IMR-90 (cell line): ENCODE measurements around the gene CHST2. TPM values are rescaled to one million over a fixed set of nuclear protein-coding genes. Genes with fewer than 3 reads are reported as not detected.

Experiments used
- ATAC-seq: fragments of 200-7000 bp; cut with Tn5 transposase; 2 replicates; pipeline ENCODE4 v1.9.1; 2020; ENCODE audit warnings: low read depth, mild to moderate bottlenecking, moderate library complexity
- BruUV-seq: library from RNA; stranded (reverse); fragments of 400-500 nt; replicated peaks from 2 replicates; lab custom pipeline; 2021; lab: Mats Ljungman, UMichigan
- CTCF ChIA-PET: fragments of 300-600 bp; formaldehyde crosslinking; extraction: SDS; loops from one replicate; lab custom pipeline; 2021; ENCODE audit warnings: antibody characterized with exemption; lab: Yijun Ruan, JAX
- POLR2A ChIA-PET: fragments of 300-600 bp; sonication (Branson Sonifier 250); formaldehyde crosslinking; loops from one replicate; lab custom pipeline; 2022; ENCODE audit warnings: antibody characterized with exemption; ENCODE audit not compliant: unreplicated experiment; lab: Charles Lee
- DNase-seq: peaks from one replicate; pipeline ENCODE4 v3.0.0; 2013
- H2AFZ ChIP-seq: replicated peaks from 2 replicates; pipeline ENCODE3; 2013; ENCODE audit warnings: low read length, mild to moderate bottlenecking; ENCODE audit not compliant: poor library complexity
- H2AK5ac ChIP-seq: 2 replicates; pipeline ENCODE4 v1.6.1; 2013; ENCODE audit warnings: low read depth, low read length, inconsistent platforms
- H2AK9ac ChIP-seq: replicated peaks from 2 replicates; pipeline ENCODE3; 2013; ENCODE audit warnings: mild to moderate bottlenecking, low read depth, low read length, moderate library complexity; ENCODE audit not compliant: poor library complexity
- H2BK120ac ChIP-seq: 2 replicates; pipeline ENCODE4 v1.6.1; 2013; ENCODE audit warnings: low read depth, low read length, inconsistent platforms
- H2BK15ac ChIP-seq: 3 replicates; pipeline ENCODE4 v1.6.1; 2013; ENCODE audit warnings: low read depth, low read length, inconsistent platforms
- H2BK20ac ChIP-seq: 2 replicates; pipeline ENCODE4 v1.6.1; 2013; ENCODE audit warnings: low read depth, mild to moderate bottlenecking, inconsistent platforms, low read length, moderate library complexity
- H2BK5ac ChIP-seq: 2 replicates; pipeline ENCODE4 v1.6.1; 2013; ENCODE audit warnings: mild to moderate bottlenecking, low read depth, low read length, inconsistent platforms; ENCODE audit not compliant: poor library complexity, severe bottlenecking
- H3K14ac ChIP-seq: replicated peaks from 2 replicates; pipeline ENCODE4 v1.6.1; 2013; ENCODE audit warnings: low read depth, low read length, inconsistent platforms
- H3K18ac ChIP-seq: 2 replicates; pipeline ENCODE4 v1.6.1; 2013; ENCODE audit warnings: low read depth, low read length, control low read depth
- H3K23ac ChIP-seq: 2 replicates; pipeline ENCODE4 v1.6.1; 2013; ENCODE audit warnings: low read depth, low read length, inconsistent platforms
- H3K27ac ChIP-seq: 2 replicates; pipeline ENCODE4 v1.5.1; 2013; ENCODE audit warnings: mild to moderate bottlenecking, control low read depth, low read length; ENCODE audit not compliant: insufficient read depth
- H3K27me3 ChIP-seq: 2 replicates; pipeline ENCODE4 v1.6.1; 2013; ENCODE audit warnings: low read length; ENCODE audit not compliant: control insufficient read depth, insufficient read depth
- H3K36me3 ChIP-seq: 2 replicates; pipeline ENCODE4 v1.6.1; 2013; ENCODE audit warnings: low read length, mixed read lengths; ENCODE audit not compliant: control insufficient read depth, insufficient read depth
- H3K4ac ChIP-seq: 2 replicates; pipeline ENCODE4 v1.6.1; 2013; ENCODE audit warnings: low read depth, low read length, inconsistent platforms
- H3K4me1 ChIP-seq: 2 replicates; pipeline ENCODE4 v1.6.1; 2013; ENCODE audit warnings: low read length, mixed read lengths; ENCODE audit not compliant: control insufficient read depth, insufficient read depth
- H3K4me2 ChIP-seq: 2 replicates; pipeline ENCODE4 v1.6.1; 2013; ENCODE audit warnings: low read depth, mild to moderate bottlenecking, control low read depth, low read length, moderate library complexity
- H3K4me3 ChIP-seq: 2 replicates; pipeline ENCODE4 v1.5.1; 2013; ENCODE audit warnings: low read depth, mild to moderate bottlenecking, control low read depth, low read length, moderate library complexity; ENCODE audit not compliant: insufficient read depth
- H3K56ac ChIP-seq: 2 replicates; pipeline ENCODE4 v1.6.1; 2013; ENCODE audit warnings: low read length, inconsistent platforms; ENCODE audit not compliant: insufficient read depth; ENCODE audit errors: extremely low read depth
- H3K79me1 ChIP-seq, 2 experiments: 2 replicates each; pipeline ENCODE4 v1.6.1; 2013; ENCODE audit warnings: low read length in 2 of 2, inconsistent platforms in 1 of 2, low read depth in 1 of 2
- H3K9ac ChIP-seq: 2 replicates; pipeline ENCODE4 v1.6.1; 2013; ENCODE audit warnings: low read depth, low read length, control low read depth
- H3K9me1 ChIP-seq: 2 replicates; pipeline ENCODE4 v1.6.1; 2013; ENCODE audit warnings: low read length, inconsistent platforms; ENCODE audit not compliant: insufficient read depth
- H3K9me3 ChIP-seq: 2 replicates; pipeline ENCODE4 v1.6.1; 2013; ENCODE audit warnings: low read length; ENCODE audit not compliant: control insufficient read depth, insufficient read depth
- H4K20me1 ChIP-seq: 2 replicates; pipeline ENCODE4 v1.6.1; 2013; ENCODE audit warnings: low read length, inconsistent platforms; ENCODE audit not compliant: insufficient read depth
- H4K5ac ChIP-seq: 2 replicates; pipeline ENCODE4 v1.6.1; 2013; ENCODE audit warnings: mild to moderate bottlenecking, low read depth, low read length, control low read depth
- H4K8ac ChIP-seq, 2 experiments: 2 replicates each; pipeline ENCODE4 v1.6.1; 2013; ENCODE audit warnings: low read depth in 2 of 2, low read length in 2 of 2, control low read depth in 1 of 2, inconsistent platforms in 1 of 2
- H4K91ac ChIP-seq: 2 replicates; pipeline ENCODE4 v1.6.1; 2013; ENCODE audit warnings: low read depth, low read length, inconsistent platforms; ENCODE audit not compliant: insufficient read depth
- CHD1 ChIP-seq: IDR thresholded peaks from 2 replicates; pipeline ENCODE4 v1.6.1; 2012; ENCODE audit warnings: low read depth, low read length, improper control_type of control experiment
- MAFK ChIP-seq: IDR thresholded peaks from 2 replicates; pipeline ENCODE4 v1.6.1; 2012; ENCODE audit warnings: low read depth, low read length, improper control_type of control experiment
- WGBS, 2 experiments: methylation state at CpG; one replicate each; pipeline versions ENCODE4 v1.1.5 to v1.1.7; 2013; ENCODE audit warnings: missing lambda C conversion rate in 2 of 2; ENCODE audit not compliant: insufficient read length in 1 of 2; ENCODE audit errors: extremely low coverage in 2 of 2; 5-methylcytosine and 5-hydroxymethylcytosine counted together
- dilution Hi-C: fragments of 300-500 bp; cut with HindIII; formaldehyde crosslinking; loops from one replicate; pipeline ENCODE4 v1.14.3; 2018; ENCODE audit warnings: low sequenced_read_pairs; ENCODE audit not compliant: unreplicated experiment
- in situ Hi-C: fragments of 300-500 bp; cut with MboI; formaldehyde crosslinking; loops from 3 replicates; pipeline ENCODE4 v1.14.3; 2019; ENCODE audit warnings: low sequenced_read_pairs, inconsistent platforms, mixed read lengths
- intact Hi-C: fragments of 100-400 bp; cut with micrococcal nuclease; formaldehyde crosslinking; loops from 2 replicates; pipeline ENCODE4 v1.10.0; 2022
- polyA plus RNA-seq, 3 experiments: library from polyadenylated mRNA; depleted of rRNA; stranded (reverse); fragments of >200 nt; gene quantifications; 2 replicates each; pipeline ENCODE4 v1.2.3, GENCODE V29; 2012; ENCODE audit warnings: low replicate concordance in 1 of 3
- total RNA-seq: library from RNA; depleted of rRNA; stranded (reverse); fragments of >200 nt; gene quantifications from 2 replicates; pipeline ENCODE4 v1.2.3, GENCODE V29; 2012

Gene CHST2
- total and polyA plus RNA-seq, 2 of the 4 experiments (the other 2 are of a cell fraction): 0.90 to 1.4 TPM

DNA sequence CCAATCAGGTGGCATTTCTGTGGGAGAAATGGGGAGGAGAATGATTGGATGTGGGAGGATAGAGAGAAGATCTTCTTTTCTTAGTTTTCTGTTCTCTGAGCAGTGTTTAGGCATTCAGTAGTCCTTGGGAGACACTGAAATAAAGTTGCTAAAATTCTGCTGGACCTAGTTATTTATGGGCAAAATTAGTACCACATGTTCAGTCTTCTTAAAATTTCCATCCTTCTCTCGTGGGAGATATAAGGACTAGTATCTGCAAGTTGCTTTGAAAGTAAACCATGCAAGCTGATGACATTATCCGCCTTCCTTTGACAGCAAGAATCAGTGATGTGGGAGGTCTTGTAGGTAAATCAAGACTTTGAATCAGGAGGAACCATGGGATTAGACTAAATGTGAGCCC lies 19.9 kb upstream of the CHST2 start:
- no peak overlapping the region for H3K4me3 ChIP-seq
- CTCF ChIA-PET: no interaction called here
- H4K20me1 ChIP-seq: no peaks in the 10 kb centered on the region
- H3K27ac ChIP-seq: no peak overlapping the region
- no TSS peak for BruUV-seq
- intact Hi-C loops: no loop called here
- no peaks in the 10 kb centered on the region for H3K79me1 ChIP-seq
- 0 out of 2 replicates have a peak, but pooled peaks cover 2% of the 10 kb centered on the region for H3K9me3 ChIP-seq
- no CpG with 5 or more reads among the region's 2 CpGs for WGBS, 2 experiments
- no peak overlapping the region for H2AK5ac ChIP-seq
- H3K14ac ChIP-seq: no peak overlapping the region
- no peak overlapping the region for H2AK9ac ChIP-seq
- H3K9ac ChIP-seq: no peak overlapping the region
- no peak overlapping the region for H4K91ac ChIP-seq
- no peak overlapping the region for H2BK20ac ChIP-seq
- no peak overlapping the region for H4K8ac ChIP-seq
- H2BK5ac ChIP-seq: no peak overlapping the region
- no peak overlapping the region for H4K5ac ChIP-seq
- dilution Hi-C loops: no loop called here
- no peak overlapping the region for H3K4me2 ChIP-seq
- ATAC-seq (no peak), DNase-seq (no peak)
- no peaks in the 10 kb centered on the region for H3K36me3 ChIP-seq
- H3K18ac ChIP-seq: no peak overlapping the region
- H3K56ac ChIP-seq: no peak overlapping the region
- no peaks in the 10 kb centered on the region for H3K9me1 ChIP-seq
- H3K23ac ChIP-seq: no peak overlapping the region
- no peak overlapping the region for H3K4ac ChIP-seq
- no peak overlapping the region for H2BK120ac ChIP-seq
- H2AFZ ChIP-seq: no peak overlapping the region
- in situ Hi-C loops: loop anchor here (10.0 kb wide), 1 partner anchor 555 kb away; no protein-coding TSS in a partner anchor
- POLR2A ChIA-PET: no interaction called here
- peaks cover 17% of the 10 kb centered on the region for H3K27me3 ChIP-seq
- H2BK15ac ChIP-seq: no peak overlapping the region
- TF ChIP-seq MAFK (no peak), CHD1 (no peak)
- H3K4me1 ChIP-seq: no peaks in the 10 kb centered on the region
